Measurements from ENCODE around the gene MTG1.

GRCh38 chr10:133465191-133465949 lies 71.4 kb downstream of the MTG1 start:
- no peak for TF ChIP-seq CTCF (IDR thresholded peaks at IDR 0.05; ENCODE audit: low read depth, low read length)
- TF ChIP-seq EZH2phosphoT487 (IDR thresholded peaks at IDR 0.05; ENCODE audit: low read depth) = no peak
